GM21423 (cell line): ENCODE results near the gene FAM20B.

Experiments used
- ATAC-seq: cut with Tn5 transposase; IDR thresholded peaks from one replicate; pipeline ENCODE4 v1.9.1; 2021; ENCODE audit warnings: mild to moderate bottlenecking, moderate library complexity; ENCODE audit not compliant: unreplicated experiment

FAM20B gene

DNA sequence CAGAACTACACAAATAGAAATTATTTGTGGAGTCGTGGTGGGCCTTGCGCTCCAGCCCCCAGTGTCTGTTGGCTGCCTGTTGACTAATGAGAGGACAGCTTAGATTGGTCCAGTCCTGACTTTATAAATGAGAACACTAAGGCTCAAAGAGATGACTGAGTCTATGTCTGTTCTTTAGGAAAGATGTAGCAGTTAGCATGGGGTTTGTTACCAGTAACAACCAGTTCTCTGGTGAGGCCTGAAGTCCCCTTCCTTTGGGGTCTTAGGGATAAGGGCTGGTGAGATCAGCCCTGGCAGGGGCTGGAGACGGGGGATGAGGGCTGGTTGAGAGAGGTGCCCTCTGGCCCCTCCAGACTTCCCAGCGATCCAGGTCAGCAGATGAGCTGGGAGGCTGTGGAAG lies 65.2 kb downstream of the FAM20B start:
- ATAC-seq, result no peak

DNA sequence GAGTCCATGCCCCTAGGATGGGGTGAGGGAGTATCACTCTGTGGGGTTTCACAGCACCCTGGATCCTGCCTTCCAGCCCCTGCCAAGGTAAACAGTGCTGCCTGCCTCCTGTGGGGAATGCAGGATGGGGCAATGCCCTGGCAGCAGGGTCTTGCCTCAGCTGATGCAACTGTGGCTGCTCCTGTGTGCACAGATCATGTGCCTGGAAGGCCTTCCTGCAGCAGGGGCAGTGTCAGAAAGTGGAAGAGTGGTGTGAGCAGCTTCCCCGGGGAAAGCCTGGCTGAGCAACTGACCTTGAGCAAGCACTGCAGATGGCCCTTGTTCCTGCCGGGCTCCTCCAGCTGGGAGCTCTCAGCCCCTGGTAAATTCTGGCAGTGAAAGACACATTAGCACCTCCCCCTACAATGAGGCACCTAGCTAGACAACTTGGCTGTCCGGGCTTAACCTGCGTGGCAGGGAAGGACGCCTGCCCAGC lies 66.0 kb downstream of the FAM20B start:
- ATAC-seq, result no peak

DNA sequence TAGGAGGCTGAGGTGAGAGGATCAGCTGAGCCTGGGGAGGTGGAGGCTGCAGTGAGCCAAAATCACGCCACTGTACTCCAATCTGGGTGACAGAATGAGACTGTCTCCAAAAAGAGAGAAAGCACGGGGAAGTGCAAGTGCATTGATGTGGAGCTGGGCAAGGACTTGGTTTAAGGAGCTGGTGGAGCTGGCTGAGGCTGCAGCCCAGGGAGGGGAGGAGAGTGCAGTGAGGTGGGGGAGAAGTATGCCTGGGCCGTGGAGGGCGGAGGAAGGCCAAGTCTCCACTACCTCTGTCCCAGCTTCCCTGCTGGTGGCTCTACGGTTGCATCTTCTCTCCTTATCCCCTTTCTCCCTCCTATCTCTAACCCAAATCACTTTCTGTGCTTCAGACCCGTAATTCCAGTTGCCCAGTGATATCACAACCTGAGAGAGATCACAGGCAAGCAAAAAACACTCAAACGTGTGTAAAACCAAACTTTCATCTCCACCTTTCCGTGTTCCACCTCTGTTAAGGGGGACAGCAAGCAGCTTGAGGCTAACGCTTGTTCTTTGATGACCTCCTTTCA lies 67.3 kb downstream of the FAM20B start:
- ATAC-seq, result no peak

DNA sequence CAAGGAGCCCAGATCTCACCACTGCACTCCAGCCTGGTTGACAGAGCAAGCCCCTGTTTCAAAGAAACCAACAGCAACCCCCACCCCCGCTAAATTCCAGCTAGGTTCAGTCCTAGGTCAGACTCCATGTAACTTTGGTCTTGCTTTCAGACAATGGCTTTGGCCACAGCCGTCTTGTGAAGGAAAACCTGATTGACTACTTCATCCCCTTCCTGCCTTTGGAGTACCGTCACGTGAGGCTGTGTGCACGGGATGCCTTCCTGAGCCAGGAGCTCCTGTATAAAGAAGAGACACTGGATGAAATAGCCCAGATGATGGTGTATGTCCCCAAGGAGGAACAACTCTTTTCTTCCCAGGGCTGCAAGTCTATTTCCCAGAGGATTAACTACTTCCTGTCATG lies 69.1 kb downstream of the FAM20B start:
- ATAC-seq, result no peak

DNA sequence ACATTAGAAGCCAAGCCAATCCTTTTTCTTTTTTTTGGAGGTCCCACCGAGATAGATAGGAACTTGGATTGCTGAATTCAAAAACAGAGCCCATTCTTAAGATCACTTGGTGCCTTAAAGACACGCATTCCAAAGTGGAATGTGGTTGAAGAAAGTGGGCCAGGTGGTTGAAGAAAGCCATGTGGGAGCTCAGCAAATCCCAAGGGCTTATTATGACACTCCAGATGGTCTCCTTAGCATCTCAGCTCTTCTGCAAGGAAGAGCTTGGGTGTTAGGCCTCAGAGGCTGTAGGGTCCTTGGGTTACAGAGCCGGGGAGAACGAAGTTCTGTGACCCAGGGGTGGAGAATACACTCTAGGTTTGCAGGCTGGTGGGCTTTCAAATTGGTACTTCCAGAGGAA lies 69.7 kb downstream of the FAM20B start:
- ATAC-seq, result no peak

DNA sequence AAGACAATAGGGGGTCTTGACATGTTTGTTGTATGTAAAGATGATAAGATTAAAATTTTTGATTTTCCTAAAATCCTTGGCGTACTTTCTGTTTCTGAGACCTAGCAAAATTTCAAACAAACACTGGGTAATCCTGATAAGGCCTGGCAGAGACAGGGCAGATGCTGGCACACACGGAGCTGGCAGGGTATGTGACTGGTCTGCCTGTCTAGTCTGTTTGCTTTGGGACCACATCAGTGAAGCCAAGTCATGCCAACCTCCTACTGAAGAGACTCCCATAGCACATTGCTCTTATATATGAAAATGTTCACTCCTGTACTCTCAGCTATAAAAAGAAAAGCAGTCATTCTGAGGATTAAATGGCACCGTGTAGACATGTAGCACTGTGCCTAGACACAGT lies 70.2 kb downstream of the FAM20B start:
- no peak for ATAC-seq

DNA sequence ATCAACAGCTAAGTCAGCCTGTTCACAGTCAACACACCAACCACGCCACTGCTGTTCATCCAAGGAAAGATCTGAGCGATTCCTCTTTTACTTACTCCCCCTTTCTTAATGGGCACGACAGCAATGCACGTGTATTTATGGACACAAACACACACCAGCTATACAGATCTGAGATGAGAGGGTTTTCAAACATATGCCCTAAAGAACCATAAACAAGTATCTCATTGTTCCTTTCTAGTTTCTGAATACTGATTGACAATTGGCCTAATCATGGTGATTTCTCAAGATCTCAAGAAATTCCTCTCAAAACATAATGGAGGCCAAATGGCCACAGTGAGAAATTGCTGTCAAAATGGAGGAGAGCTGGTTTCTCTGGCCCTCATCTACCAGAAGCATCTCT lies 74.2 kb downstream of the FAM20B start:
- ATAC-seq, result no peak

DNA sequence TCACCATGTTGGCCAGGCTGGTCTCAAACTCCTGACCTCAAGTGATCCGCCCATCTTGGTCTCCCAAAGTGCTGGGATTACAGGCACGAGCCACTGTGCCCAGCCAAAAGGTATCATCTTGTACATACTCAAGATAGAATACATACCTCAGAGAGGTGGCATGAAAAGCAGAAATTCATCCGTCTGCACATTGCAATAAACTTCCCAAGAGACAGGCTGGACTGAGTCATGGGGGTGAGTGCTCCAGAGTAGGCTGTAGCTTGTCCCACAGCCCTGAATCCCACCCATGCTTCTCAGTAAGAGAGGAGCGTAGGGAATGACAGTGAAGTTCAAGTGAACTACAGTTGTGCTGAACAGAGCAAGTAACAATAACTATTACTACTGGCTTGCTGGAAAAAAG lies 75.9 kb downstream of the FAM20B start:
- no peak for ATAC-seq

DNA sequence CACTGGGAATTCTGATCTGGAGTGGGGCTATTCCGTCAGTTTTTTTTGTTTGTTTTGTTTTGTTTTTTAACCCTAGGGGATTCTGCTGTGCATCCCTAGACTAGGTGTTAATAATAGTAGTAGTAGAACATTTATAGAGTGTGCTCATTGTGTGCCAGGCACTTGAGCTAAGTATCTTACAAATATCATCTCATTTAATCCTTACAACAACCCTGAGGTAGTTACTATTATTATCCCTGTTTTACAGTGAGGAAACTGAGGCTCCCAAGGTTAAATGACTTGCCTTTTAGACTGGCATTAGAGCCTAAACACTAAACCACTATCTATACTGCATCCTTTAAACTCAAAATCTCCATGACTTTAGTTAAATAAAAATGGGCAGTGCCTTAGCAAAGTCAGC lies 78.3 kb downstream of the FAM20B start:
- no peak for ATAC-seq

DNA sequence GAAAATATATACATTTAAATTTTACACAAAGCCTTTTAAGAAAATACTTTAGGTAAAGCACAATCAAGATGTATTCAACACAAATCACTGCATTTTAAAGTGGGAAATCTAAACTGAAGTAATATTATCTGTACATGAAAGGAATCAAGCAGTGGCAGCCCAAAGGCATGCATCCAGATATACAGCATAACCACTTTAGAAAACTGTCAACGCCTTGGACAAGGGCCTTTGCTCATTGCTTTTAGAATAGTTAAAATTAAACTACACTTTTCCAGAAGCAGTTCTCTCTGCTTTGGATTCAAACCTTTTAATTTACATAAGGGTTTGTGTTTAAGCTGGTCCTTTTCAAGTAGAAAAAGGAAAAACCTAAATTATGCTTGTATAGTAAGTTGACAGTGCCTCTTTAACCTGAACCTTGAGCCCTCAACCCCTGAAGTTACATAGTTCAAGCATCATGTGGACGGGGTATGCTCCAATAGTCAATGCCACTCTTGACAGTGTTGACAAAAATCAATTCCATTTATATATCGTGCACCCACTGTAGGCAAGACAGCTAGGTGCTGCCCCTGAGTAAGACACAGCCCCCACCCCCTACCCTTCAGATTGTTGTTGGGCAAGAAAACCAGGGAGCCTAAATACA lies 79.0 kb downstream of the FAM20B start:
- ATAC-seq, result no peak

DNA sequence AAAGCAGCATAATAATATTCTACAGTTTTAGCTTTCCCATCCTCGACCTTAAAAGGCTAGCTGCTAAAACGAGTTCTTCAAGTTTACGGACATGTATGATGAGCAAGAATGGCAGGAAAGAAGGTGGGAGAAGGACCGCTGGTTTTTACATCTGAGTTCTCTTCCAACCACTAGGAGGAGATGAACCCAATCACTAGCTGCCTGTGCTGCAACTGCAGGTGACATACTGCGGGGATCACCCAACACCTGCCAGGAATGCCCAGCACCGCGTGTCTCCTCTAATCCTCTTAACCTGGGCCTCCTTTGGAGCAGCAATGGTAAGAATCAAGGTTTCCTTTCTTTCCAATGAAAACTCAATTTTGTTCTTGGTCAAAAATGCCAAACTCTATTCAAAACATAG lies 79.7 kb downstream of the FAM20B start:
- no peak for ATAC-seq

DNA sequence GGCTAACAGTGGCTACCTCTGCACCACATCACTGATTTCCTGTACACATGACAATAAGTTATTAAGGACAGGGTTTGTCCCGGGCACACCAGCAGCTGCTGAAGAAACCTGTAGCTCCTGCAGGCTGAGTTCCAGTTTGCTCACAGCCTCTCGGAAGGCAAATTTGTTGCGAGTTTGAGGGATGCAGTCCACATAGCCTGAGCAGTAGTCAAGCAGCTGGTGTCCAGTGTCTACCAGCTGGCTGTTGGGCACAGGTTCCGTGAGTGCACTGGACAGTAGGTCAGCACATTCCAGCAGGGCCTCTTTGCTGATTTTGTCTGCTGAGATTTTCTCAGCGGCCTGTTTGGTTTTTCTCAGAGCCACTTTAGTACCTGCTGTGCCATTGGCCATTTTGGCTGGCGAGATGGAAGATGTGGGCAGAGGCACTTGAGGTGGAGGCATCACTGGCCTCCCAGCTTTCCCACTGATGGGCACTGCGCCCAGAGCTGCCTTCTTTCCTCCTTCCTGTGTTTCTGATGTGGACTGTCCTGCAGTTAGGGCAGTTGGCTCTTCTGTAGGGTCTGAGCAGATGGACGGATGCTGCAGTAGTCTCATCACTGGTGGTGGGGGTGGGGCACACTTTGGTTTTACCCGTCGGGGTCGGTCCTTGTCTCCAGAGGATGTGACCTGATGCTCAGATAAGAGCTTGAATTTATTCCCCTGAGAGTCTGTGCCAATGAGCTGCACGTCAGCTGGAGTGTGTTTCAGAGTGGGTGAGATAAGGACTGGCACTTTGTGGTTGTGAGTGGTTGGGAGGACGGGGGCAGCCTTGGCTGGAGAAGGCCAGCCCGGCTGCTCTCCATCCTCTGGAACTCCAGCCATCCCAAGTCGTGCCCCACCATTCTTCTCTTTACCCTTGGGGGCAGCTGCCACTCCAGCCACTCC lies 82.3 kb downstream of the FAM20B start:
- ATAC-seq, result no peak

DNA sequence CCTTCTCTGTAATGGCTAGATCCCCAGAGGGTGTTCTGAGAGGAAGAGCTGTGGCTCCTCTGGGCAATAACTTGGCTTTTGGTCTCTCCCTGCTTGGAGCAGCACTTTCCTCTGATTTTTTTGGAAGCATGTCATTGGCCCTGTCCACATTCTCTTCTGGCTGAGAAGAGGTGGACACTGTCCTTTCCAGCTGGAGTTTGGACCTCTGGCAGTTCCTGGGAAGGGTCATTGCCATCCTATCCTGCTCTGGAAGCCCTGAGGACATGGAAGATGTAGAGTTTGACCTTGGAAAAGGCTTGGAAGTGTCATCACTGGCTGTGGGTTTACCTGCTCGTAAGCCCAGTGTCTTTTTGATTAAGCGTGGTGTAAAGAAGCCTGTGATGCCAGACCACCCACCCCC lies 83.0 kb downstream of the FAM20B start:
- no peak for ATAC-seq

DNA sequence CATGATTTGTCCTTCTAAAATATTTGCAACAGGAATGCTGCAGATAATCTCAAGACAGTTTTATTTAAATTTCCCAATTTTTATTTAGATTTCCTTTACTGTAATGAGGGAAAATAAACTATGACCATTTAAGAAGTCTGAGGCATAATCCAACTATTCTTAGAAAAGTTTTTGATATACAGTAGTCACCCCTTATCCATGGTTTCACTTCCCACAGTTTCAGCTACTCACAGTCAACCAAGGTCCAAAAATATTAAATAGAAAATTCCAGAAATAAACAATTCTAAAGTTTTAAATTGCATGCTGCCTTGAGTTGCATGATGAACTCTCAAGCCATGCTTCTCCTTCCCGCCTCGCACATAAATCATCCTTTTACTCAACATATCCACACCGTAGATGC lies 89.5 kb downstream of the FAM20B start:
- no peak for ATAC-seq

DNA sequence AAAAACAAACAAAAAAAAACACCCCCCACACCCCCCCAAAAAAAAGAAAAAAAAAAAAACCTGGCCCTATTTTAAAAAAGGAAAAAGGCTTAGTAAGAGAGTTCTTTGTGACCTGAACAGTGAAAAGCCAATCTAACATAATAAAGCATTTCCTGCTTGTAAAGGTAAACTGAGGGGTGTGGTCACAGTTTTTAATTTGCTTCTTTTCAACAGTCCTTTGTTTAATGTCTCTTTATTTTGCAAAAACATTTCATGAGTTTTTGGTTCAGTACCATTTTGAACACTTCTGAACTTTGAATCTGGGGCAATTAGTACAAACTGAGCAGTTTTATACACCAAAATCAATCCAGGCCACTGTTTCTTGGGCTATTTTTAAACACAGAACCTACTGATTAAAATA lies 93.8 kb downstream of the FAM20B start:
- ATAC-seq, result no peak

DNA sequence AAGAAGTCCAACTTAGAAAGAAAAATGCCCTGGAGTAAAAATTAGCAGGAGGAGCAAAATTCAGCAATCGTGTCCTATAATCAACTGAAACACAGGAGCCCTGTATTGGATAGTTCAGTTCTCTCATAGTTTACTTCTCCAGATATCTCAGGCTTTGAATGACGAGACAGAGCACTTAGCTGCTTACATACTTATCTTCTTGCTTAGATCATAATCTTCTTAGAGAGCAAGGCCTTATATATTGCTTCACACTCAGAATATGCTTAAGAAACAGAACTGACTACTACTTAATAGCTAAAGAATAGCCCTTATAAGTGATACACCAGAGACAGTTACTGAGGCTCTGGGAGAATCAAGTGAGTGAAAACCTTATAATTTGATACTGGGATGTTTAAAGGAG lies 95.0 kb downstream of the FAM20B start:
- ATAC-seq, result no peak

DNA sequence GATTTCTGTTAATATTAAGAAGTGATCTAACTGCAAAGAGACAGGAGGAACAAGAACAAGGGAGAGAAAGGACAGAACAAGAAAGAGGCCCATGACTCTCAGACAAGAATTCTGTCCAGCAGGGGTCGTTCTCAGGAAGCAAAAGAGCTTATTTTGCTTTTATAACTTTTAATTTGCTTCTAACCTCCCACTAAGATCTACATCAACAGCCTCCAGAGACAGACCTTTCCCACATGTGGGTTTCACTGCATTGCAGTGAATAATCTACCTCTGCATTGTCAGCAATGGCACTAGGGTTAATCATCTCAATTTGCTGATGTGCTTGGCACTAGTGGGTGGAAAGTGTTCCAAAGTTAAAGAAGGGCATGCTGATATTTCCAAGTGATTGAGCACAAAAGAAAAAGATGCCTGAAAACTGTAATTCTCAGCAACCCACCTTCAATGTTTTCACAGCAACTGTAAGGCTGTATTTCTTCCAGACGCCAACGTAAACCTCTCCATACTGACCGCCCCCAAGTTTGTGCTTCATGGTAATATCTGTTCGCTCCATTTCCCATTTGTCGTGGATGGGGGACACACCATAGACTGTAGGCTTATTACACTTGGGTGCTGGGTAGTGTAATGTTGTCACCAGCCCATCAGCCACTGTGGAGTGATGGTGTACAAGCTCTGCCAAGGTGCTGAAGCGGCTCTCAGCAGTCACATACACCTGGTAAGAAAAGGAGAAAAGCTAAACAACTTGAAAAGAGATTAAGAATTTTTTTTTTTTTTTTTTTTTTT lies 95.7 kb downstream of the FAM20B start:
- no peak for ATAC-seq

DNA sequence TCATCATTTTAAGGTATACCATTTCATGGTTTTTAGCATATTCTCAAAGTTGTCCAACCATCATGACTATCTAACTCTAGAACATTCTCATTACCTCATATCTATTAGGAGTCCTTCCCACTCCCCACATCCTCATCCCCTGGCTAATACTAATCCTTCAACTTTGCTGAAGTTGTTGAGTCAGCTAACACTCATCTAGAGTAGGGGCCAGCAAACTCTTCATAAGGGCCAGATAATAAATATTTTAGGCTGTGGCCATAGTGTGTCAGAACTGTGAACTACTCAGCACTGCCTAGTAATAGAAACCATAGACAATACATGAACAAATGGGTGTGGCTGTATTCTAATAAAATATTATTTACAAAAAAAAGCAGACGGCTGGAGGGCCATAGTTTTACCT lies 99.2 kb downstream of the FAM20B start:
- no peak for ATAC-seq
